Endothelial cell of umbilical vein (primary cell): ENCODE results near the gene KCNJ6.

ENCODE experiments used
- EZH2 ChIP-seq: IDR thresholded peaks from 2 replicates; pipeline ENCODE4 v1.6.1; 2012; ENCODE audit warnings: borderline replicate concordance, low read depth, mild to moderate bottlenecking, moderate library complexity, low read length, inconsistent platforms; ENCODE audit not compliant: severe bottlenecking
- GATA2 ChIP-seq: IDR thresholded peaks from 2 replicates; pipeline ENCODE4 v1.7.0; 2011; ENCODE audit warnings: low read depth, mild to moderate bottlenecking, moderate library complexity, mixed read lengths, low read length; ENCODE audit not compliant: insufficient read length, insufficient read depth
- MYC ChIP-seq: IDR thresholded peaks from one replicate; pipeline ENCODE4 v1.6.1; 2011; ENCODE audit warnings: mild to moderate bottlenecking, low read depth, low read length
- POLR2A ChIP-seq: IDR thresholded peaks from 2 replicates; pipeline ENCODE4 v1.6.1; 2012; ENCODE audit warnings: low read depth, mild to moderate bottlenecking, control low read depth, low read length
- TF ChIP-seq, protein P1 (sequence below), 2 donors: IDR thresholded peaks; 1 replicate in 1 of 2; 2 replicates in 1 of 2; pipeline ENCODE4 v1.5.1; 2011; ENCODE audit warnings: low read length in 2 of 2, mild to moderate bottlenecking in 2 of 2, moderate library complexity in 2 of 2, control low read depth in 1 of 2, inconsistent platforms in 1 of 2, low read depth in 1 of 2; ENCODE audit not compliant: insufficient read depth in 1 of 2; ENCODE audit errors: extremely low read depth in 1 of 2

DNA sequence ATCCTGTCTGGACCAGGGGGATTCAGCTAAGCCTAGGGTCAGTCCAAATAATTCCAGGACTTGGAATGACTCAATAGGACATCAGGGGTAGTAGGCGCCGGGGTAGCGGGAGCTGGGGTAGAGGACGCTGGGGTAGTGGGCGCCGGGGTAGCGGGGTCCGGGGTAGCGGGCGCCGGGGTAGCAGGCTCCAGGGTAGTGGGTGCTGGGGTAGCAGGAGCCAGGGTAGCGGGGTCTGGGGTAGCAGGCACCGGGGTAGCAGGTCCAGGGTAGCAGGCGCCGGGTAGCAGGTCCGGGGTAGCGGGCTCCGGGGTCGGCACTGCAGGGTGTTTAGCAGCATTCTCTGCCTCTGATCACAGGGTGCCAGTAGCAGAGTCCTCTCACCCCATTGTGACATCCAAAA is 248.9 kb downstream of the KCNJ6 start:
- no peak for TF ChIP-seq MYC
- TF ChIP-seq, protein P1, sequence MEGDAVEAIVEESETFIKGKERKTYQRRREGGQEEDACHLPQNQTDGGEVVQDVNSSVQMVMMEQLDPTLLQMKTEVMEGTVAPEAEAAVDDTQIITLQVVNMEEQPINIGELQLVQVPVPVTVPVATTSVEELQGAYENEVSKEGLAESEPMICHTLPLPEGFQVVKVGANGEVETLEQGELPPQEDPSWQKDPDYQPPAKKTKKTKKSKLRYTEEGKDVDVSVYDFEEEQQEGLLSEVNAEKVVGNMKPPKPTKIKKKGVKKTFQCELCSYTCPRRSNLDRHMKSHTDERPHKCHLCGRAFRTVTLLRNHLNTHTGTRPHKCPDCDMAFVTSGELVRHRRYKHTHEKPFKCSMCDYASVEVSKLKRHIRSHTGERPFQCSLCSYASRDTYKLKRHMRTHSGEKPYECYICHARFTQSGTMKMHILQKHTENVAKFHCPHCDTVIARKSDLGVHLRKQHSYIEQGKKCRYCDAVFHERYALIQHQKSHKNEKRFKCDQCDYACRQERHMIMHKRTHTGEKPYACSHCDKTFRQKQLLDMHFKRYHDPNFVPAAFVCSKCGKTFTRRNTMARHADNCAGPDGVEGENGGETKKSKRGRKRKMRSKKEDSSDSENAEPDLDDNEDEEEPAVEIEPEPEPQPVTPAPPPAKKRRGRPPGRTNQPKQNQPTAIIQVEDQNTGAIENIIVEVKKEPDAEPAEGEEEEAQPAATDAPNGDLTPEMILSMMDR (IDR thresholded peaks at IDR 0.05; ENCODE audit: extremely low read depth in 1 of 2, insufficient read depth in 1 of 2, low read depth in 1 of 2, low read length in 2 of 2), result no peak
- no peak for TF ChIP-seq EZH2
- TF ChIP-seq GATA2, result no peak
- TF ChIP-seq POLR2A, result no peak
